Measurements from ENCODE around the gene TIMM23B. TPM values are rescaled to one million over a fixed set of nuclear protein-coding genes. Genes with fewer than 3 reads are reported as not detected.
"Not testable (repeated sequence)": the region's sequence is repeated elsewhere in the genome, so short reads cannot be mapped to it uniquely, and the experiment has no call there.

TIMM23B gene
- total RNA-seq (2022): 18.8 and 21.4 TPM in 2 replicates
- percentile 91 among the genes with signal in this experiment for Bru-seq, nascent RNA
- BruChase-seq, experiment 1, labeled RNA remaining after a 6-hour chase: percentile 82 among the genes with signal in this experiment
- percentile 84 among the genes with signal in this experiment for BruChase-seq, experiment 2, labeled RNA remaining after a 2-hour chase
- long read RNA-seq, transcript TIMM23B-201 (7 exons, 1,142 nt): major isoform, 15 of 16 reads
- long read RNA-seq, partial matches to known transcripts: 0 of 16 reads
- long read RNA-seq, other reads (novel, unspliced or antisense): 0 of 16 reads

GRCh38 chr10:49941447-49942338, at the start of gene TIMM23B, which contains the start of gene PARG:
Gene TIMM23B (plus strand): TSS chr10:49942053. CDS start chr10:49942195, 142 bp downstream.
Gene PARG (minus strand): TSS chr10:49942027. CDS start chr10:49941725, 302 bp downstream.
- peaks cover 33% of the 10 kb centered on the region for H3K36me3 Mint-ChIP-seq (ENCODE audit: insufficient read depth, unreplicated experiment)
- CTCF ChIA-PET; intact Hi-C loops (cut with micrococcal nuclease; ENCODE audit: unreplicated experiment); H3K27me3 Mint-ChIP-seq (ENCODE audit: unreplicated experiment); H3K9me3 Mint-ChIP-seq (ENCODE audit: low read depth, unreplicated experiment): not testable (repeated sequence)
- BruUV-seq (replicated peaks): TSS peak; percentile 56
- peak; percentile 80 for DNase-seq
- peaks cover 31% of the 10 kb centered on the region for H3K4me1 Mint-ChIP-seq (ENCODE audit: low read depth, unreplicated experiment)
- peak within 1 kb of the TSS; percentile 94 for H3K27ac Mint-ChIP-seq (ENCODE audit: unreplicated experiment)
- H3K4me3 Mint-ChIP-seq (ENCODE audit: low read depth, unreplicated experiment): peak within 1 kb of the TSS; percentile 98

GRCh38 chr10:49899999-49900398, 41.9 kb upstream of the TIMM23B start:
- DNase-seq; H3K27me3 Mint-ChIP-seq (ENCODE audit: unreplicated experiment); H3K27ac Mint-ChIP-seq (ENCODE audit: unreplicated experiment); H3K4me3 Mint-ChIP-seq (ENCODE audit: low read depth, unreplicated experiment); H3K9me3 Mint-ChIP-seq (ENCODE audit: low read depth, unreplicated experiment); intact Hi-C loops (cut with micrococcal nuclease; ENCODE audit: unreplicated experiment); H3K4me1 Mint-ChIP-seq (ENCODE audit: low read depth, unreplicated experiment); H3K36me3 Mint-ChIP-seq (ENCODE audit: insufficient read depth, unreplicated experiment); BruUV-seq (replicated peaks); CTCF ChIA-PET: not testable (repeated sequence)

GRCh38 chr10:49900406-49900805, 41.4 kb upstream of the TIMM23B start:
- H3K9me3 Mint-ChIP-seq (ENCODE audit: low read depth, unreplicated experiment); CTCF ChIA-PET; H3K36me3 Mint-ChIP-seq (ENCODE audit: insufficient read depth, unreplicated experiment); H3K4me3 Mint-ChIP-seq (ENCODE audit: low read depth, unreplicated experiment); BruUV-seq (replicated peaks); H3K27me3 Mint-ChIP-seq (ENCODE audit: unreplicated experiment); H3K27ac Mint-ChIP-seq (ENCODE audit: unreplicated experiment); intact Hi-C loops (cut with micrococcal nuclease; ENCODE audit: unreplicated experiment); DNase-seq; H3K4me1 Mint-ChIP-seq (ENCODE audit: low read depth, unreplicated experiment): not testable (repeated sequence)

GRCh38 chr10:49903829-49904228, 38.0 kb upstream of the TIMM23B start:
- H3K36me3 Mint-ChIP-seq (ENCODE audit: insufficient read depth, unreplicated experiment); H3K9me3 Mint-ChIP-seq (ENCODE audit: low read depth, unreplicated experiment); H3K4me3 Mint-ChIP-seq (ENCODE audit: low read depth, unreplicated experiment); intact Hi-C loops (cut with micrococcal nuclease; ENCODE audit: unreplicated experiment); H3K27ac Mint-ChIP-seq (ENCODE audit: unreplicated experiment); CTCF ChIA-PET; H3K27me3 Mint-ChIP-seq (ENCODE audit: unreplicated experiment); H3K4me1 Mint-ChIP-seq (ENCODE audit: low read depth, unreplicated experiment); BruUV-seq (replicated peaks); DNase-seq: not testable (repeated sequence)

GRCh38 chr10:49908290-49909080, 33.4 kb upstream of the TIMM23B start:
- H3K27me3 Mint-ChIP-seq (ENCODE audit: unreplicated experiment); H3K4me1 Mint-ChIP-seq (ENCODE audit: low read depth, unreplicated experiment); H3K9me3 Mint-ChIP-seq (ENCODE audit: low read depth, unreplicated experiment); CTCF ChIA-PET; DNase-seq; intact Hi-C loops (cut with micrococcal nuclease; ENCODE audit: unreplicated experiment); H3K4me3 Mint-ChIP-seq (ENCODE audit: low read depth, unreplicated experiment); BruUV-seq (replicated peaks); H3K27ac Mint-ChIP-seq (ENCODE audit: unreplicated experiment); H3K36me3 Mint-ChIP-seq (ENCODE audit: insufficient read depth, unreplicated experiment): not testable (repeated sequence)

- BruUV-seq (replicated peaks); DNase-seq; H3K27ac Mint-ChIP-seq (ENCODE audit: unreplicated experiment); H3K4me1 Mint-ChIP-seq (ENCODE audit: low read depth, unreplicated experiment); CTCF ChIA-PET; H3K36me3 Mint-ChIP-seq (ENCODE audit: insufficient read depth, unreplicated experiment); H3K4me3 Mint-ChIP-seq (ENCODE audit: low read depth, unreplicated experiment); H3K9me3 Mint-ChIP-seq (ENCODE audit: low read depth, unreplicated experiment); H3K27me3 Mint-ChIP-seq (ENCODE audit: unreplicated experiment): not testable (repeated sequence)
- intact Hi-C loops (cut with micrococcal nuclease; ENCODE audit: unreplicated experiment): loop anchor here (10.0 kb wide), 1 partner anchor 315 kb away; no protein-coding TSS in a partner anchor
Observed at GRCh38 chr10:49910295-49910694, 31.6 kb upstream of the TIMM23B start.

GRCh38 chr10:49916451-49916850, 25.4 kb upstream of the TIMM23B start:
- H3K27ac Mint-ChIP-seq (ENCODE audit: unreplicated experiment); H3K27me3 Mint-ChIP-seq (ENCODE audit: unreplicated experiment); H3K4me1 Mint-ChIP-seq (ENCODE audit: low read depth, unreplicated experiment); CTCF ChIA-PET; BruUV-seq (replicated peaks); H3K4me3 Mint-ChIP-seq (ENCODE audit: low read depth, unreplicated experiment); H3K9me3 Mint-ChIP-seq (ENCODE audit: low read depth, unreplicated experiment); H3K36me3 Mint-ChIP-seq (ENCODE audit: insufficient read depth, unreplicated experiment); DNase-seq: not testable (repeated sequence)
- intact Hi-C loops (cut with micrococcal nuclease; ENCODE audit: unreplicated experiment): loop anchor here (10.0 kb wide), 1 partner anchor 322 kb away; no protein-coding TSS in a partner anchor

- H3K27ac Mint-ChIP-seq (ENCODE audit: unreplicated experiment); H3K9me3 Mint-ChIP-seq (ENCODE audit: low read depth, unreplicated experiment); H3K4me1 Mint-ChIP-seq (ENCODE audit: low read depth, unreplicated experiment); H3K27me3 Mint-ChIP-seq (ENCODE audit: unreplicated experiment); BruUV-seq (replicated peaks); H3K36me3 Mint-ChIP-seq (ENCODE audit: insufficient read depth, unreplicated experiment); DNase-seq; H3K4me3 Mint-ChIP-seq (ENCODE audit: low read depth, unreplicated experiment); CTCF ChIA-PET: not testable (repeated sequence)
- intact Hi-C loops (cut with micrococcal nuclease; ENCODE audit: unreplicated experiment): loop anchor here (10.0 kb wide), 1 partner anchor 323 kb away; no protein-coding TSS in a partner anchor
Observed at GRCh38 chr10:49917927-49918326, 23.9 kb upstream of the TIMM23B start.

- BruUV-seq (replicated peaks); DNase-seq; H3K4me1 Mint-ChIP-seq (ENCODE audit: low read depth, unreplicated experiment); H3K27ac Mint-ChIP-seq (ENCODE audit: unreplicated experiment); H3K36me3 Mint-ChIP-seq (ENCODE audit: insufficient read depth, unreplicated experiment); H3K9me3 Mint-ChIP-seq (ENCODE audit: low read depth, unreplicated experiment); CTCF ChIA-PET; H3K27me3 Mint-ChIP-seq (ENCODE audit: unreplicated experiment); intact Hi-C loops (cut with micrococcal nuclease; ENCODE audit: unreplicated experiment); H3K4me3 Mint-ChIP-seq (ENCODE audit: low read depth, unreplicated experiment): not testable (repeated sequence)
Observed at GRCh38 chr10:49922041-49922440, 19.8 kb upstream of the TIMM23B start.

Measured in Calu3 (cell line).